ENCODE data around the gene COG5.

Gene COG5

DNA sequence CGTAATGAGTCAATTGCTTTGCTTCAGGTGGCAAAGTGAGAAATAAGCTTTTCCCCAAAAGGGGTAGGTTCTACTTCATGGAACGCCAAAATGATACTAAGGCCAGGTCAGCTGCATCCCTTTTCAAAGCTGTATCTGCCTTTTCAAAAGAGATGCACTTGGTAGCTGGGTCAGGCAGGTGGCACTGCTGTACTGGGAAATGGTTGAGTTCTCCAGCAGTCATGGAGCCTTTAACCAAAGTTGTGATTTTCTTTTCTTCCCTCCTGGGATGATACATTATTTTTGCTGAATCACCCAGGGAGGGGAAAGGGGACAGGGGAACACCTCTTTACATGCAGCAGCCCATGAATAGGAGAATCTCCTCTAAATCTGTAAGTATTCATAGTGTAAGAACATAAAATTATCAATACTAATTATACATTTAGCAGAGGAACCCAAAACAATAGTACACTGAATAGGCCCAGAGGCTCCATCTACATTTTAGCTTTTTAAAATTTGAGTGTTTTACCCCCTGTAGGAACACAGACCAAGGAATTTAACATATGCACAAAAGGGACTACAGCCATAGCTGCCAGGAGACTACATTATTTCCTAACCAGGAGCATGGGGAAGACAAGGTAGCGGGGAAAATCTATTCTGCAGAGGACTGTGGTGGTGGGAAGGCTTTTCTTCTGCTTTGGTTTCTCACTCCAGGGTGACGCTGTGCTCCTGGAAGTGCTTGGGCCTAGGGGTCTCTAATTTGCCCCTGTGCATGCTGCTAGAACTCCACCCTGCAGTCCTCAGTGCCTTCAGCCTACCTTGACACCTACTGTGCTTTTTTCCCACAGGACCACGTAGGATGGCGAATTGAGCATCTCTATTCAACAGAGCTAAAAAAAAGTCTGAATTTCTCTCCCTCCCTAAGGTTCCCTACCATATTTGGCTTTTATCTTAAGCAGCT lies 100.3 kb downstream of the COG5 start:
- DNase-seq (ENCODE audit: low read depth in 2 of 2, low spot score in 1 of 2) = no peak

DNA sequence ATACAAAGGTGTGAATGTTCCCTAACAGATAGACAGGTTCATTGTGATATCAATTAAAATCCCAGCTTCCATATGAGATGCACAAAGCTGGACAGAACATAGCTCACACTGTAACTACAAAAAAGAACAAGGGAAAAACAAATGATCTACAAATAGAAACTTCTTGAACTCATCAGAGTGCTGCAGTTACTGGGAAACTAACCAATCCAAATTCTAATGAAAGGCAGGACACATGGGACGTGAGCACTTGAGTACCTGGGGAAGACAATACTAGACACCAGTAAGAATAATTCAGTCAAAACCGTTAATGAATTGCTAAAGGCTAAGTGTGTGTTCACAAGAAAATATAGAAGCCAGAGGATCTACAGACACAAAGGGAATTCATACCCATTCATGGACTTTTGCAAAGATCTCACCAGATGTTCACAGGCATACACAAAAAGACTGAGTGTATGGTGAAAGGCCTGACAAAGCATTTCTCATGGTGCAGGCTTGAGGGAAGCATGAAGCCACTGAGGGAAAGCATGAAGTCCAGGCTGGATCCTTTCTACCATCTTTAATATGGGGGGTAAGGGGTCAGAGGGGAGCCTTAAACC lies 101.7 kb downstream of the COG5 start:
- no peak for DNase-seq (ENCODE audit: low read depth in 2 of 2, low spot score in 1 of 2)

DNA sequence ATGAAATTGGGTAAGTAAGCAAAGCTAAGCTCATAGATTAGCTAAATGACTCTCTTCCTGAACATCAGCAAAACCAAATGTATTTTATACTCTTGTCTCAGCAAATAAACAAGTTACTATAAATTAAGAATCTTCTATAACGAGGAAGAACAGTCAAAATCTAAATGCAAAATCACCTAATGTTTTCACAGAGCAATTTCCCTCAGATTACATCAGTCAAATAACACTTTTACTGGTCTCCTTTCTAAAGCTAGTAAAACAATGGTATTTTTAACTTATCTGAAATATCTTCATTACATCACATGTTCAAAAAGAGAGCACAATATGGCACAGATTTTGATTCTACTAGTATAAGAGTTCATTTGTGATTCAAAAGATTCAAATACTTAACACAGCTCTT lies 110.3 kb downstream of the COG5 start:
- no peak for DNase-seq (ENCODE audit: low read depth in 2 of 2, low spot score in 1 of 2)

DNA sequence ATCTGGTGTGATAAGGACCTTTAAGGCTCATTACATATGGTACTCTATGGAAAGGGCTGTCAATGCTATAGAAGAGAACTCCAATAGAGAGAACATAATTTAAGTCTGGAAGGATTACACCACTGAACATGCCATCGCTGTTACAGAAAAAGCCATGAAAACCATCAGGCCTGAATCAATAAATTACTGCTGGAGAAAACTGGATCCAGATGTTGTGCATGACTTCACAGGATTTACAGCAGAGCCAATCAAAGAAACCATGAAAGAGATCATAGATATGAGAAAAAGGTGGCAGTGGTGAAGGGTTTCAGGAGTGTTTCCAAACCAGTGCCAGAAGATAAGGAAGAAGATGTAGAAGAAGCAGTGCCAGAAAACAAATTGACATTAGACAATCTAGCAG lies 112.8 kb downstream of the COG5 start:
- DNase-seq (ENCODE audit: low read depth in 2 of 2, low spot score in 1 of 2) = no peak

DNA sequence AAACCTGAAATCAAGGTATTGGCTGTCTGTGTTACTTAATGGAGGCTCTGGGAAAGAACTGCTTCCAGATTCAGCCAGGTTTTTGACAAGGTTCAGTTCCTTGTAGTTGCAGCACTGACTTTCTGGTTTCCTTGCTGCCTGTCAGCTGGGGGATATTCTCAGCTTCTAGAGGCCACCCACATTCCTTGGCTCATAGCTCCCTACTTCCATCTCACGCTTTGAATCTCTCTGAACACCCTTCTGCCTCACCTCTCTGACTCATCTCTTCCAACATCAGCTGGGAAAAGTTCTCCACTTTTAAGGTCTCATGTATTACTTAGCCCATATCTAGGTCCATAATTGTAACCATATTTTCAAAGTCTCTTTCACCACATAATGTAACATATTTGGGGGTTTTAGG lies 116.7 kb downstream of the COG5 start:
- no peak for DNase-seq (ENCODE audit: low read depth in 2 of 2, low spot score in 1 of 2)

DNA sequence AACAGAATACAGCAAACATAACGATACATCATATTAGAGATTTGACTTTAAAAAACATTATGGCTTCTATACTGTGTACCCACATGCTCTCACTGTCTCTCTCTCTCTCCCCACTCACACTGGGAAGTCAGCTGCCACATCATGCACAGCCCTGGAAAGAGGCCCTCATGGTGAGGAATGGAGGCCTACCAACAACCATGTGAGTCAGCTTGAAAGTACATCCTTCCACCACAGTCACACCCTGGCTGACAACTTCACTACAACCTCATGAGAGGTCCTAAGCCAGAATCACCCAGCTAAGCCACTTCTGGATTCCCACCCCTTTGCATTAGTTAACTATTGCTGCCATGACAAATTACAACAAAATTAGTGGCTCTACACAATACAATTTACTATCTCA lies 117.2 kb downstream of the COG5 start:
- DNase-seq (ENCODE audit: low read depth in 2 of 2, low spot score in 1 of 2) = no peak

DNA sequence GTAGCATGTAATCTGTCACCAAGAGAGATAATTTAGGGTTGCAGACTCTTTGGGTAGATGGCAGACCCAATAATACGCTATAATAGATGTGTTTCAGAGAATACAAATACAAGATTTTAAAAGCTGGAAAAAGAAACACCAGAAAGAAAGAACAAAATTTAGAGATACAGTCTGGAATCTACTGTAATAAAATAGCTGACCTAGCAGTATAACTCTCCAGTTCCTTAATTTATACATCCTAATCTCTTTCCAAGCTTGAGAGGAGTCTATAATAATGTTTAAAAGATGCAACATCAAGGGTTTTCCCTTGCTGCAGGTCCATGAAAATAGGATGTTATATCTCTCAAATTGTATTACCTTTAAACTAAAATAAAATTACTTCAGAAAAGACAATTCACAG lies 121.0 kb downstream of the COG5 start:
- DNase-seq (ENCODE audit: low read depth in 2 of 2, low spot score in 1 of 2) = no peak

DNA sequence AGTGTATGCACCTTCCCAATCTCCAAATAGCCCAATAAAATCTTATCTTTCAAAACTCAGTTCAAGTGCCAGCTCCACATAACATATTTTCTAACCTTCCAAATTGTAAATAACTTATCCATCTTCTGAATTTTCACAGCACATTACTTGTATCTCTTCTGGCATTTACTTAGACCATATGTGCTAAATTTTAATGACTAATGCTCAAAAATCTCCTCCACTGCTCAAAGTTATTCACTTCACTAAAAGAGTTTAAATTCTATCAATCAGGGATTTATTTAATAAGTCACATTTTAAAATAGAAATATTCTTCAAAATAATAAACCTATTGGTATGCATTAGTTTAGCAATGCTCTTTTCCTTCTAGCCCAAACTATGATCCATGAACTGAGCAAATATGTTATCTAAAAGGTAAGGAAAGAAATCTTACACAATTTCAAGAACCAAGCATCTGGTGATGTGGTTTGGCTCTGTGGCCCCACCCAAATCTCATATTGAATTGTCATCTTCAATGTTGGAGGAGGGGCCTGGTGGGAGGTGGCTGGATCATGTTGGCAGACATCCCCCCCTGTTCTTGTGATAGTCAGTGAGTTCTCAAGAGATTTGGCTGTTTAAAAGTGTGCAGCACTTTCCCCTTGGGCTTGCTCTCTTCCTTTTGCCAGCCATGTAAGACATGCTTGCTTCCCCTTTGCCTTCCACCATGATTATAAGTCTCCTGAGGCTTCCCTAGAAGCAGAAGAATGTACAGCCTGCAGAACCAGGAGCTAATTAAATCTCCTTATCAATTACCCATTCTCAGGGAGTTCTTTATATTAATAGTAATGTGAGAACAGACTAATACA lies 121.9 kb downstream of the COG5 start:
- DNase-seq (ENCODE audit: low read depth in 2 of 2, low spot score in 1 of 2) = no peak

DNA sequence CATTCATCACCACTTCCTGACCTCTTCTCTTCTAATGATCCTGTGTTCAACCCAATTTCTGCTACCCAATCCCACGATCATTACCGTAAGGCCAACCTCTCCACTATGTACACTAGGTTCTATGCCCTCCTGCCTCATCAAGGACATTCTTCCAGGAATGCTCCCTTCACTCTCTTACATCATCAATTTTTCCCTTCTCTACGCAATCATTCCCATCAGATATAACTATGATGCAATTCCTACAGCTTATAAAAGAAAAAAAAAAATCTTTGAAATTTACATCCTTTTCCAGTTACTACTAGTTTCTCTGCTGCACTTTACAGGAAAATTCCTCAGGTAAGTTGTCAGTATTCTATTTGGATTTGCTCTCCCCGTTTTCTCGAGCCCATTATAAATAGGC lies 124.7 kb downstream of the COG5 start:
- no peak for DNase-seq (ENCODE audit: low read depth in 2 of 2, low spot score in 1 of 2)

DNA sequence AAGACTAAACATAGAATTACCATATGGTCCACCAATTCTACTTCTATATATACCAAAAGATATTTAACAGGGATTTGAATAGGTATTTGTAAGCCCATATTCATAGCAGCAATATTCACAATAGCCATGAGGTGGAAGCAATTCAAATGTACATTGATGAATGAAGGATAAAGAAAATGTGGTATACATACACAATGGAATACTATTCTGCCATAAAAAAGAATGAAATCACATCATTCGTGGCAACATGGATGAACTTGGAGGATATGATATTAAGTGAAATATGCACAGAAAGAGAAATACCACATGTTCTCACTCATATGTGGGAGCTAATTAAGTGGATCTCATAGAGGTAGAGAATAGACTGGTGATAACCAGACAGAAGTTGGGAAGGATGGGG lies 128.0 kb downstream of the COG5 start:
- DNase-seq (ENCODE audit: low read depth in 2 of 2, low spot score in 1 of 2) = no peak

DNA sequence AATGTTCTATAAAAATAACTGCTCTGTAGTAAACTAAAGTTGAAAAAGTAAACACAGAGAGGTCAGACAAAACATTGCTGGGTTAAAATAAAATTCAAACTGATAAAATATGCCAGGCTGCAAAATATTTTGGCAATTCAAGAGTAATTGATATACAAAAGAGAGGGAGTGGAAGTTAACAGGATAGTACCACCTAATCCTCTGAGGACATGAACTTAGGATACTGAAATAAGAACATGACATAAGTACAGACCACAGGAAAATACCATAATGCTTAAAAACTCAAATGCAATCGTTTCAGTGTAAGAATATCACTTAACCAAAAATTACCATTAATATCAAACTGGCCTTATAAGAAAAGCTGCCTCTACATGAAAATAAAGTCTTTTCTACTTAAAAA lies 131.5 kb downstream of the COG5 start:
- DNase-seq (ENCODE audit: low read depth in 2 of 2, low spot score in 1 of 2) = no peak

DNA sequence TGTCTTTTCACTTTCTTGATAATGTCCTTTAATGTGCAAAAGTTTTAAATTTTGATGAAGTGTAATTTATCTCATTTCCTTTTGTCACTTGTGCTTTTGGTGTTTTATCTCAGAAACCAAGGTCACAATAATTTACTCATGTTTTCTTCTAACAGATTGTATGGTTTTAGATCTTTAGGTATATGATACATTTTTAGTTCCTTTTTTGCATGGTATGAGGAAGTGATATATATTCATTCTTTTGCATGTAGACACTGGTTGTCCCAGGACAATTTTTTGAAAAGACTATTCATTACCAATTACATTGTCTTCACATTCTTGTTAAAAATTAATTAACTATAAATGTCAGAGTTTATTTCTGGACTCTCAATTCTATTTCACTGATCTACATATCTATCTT lies 133.7 kb downstream of the COG5 start:
- no peak for DNase-seq (ENCODE audit: low read depth in 2 of 2, low spot score in 1 of 2)

DNA sequence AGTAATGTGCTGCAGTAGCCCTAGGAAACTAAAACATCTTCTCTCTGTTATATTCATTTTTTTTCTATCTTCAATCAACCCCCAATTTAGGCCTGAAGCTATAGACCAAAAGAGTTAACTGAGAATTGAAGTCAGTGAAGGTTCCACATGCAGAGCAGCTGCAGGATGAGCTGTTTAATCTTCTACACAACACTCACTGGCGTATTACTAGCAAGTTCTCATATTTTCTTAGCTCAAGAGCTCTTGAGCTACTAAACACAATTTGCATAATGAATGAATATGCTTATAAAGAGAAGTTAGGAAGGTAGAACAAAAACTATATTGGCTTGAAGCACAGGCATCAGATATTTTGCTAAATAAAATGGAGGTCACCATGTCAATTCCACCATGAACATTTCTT lies 135.1 kb downstream of the COG5 start:
- DNase-seq (ENCODE audit: low read depth in 2 of 2, low spot score in 1 of 2) = no peak

DNA sequence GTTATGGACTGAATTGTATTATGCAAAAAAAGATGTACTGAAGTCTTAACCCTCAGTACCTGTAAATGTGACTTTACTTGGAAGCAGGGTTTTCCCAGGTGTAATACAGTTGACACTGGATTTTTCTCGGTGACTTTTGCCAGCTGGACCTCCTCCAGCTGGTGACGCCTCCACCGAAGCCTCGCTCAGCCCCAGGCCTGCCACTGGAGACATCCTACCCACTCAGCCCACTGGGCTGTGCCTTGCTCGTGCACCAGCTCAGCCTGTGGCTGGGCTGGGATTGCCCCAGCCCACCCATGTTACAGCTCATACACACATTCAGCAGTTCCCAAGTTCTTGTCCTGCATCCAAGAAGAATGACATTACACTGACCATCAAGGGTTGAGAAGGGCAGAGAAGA lies 136.3 kb downstream of the COG5 start:
- no peak for DNase-seq (ENCODE audit: low read depth in 2 of 2, low spot score in 1 of 2)

DNA sequence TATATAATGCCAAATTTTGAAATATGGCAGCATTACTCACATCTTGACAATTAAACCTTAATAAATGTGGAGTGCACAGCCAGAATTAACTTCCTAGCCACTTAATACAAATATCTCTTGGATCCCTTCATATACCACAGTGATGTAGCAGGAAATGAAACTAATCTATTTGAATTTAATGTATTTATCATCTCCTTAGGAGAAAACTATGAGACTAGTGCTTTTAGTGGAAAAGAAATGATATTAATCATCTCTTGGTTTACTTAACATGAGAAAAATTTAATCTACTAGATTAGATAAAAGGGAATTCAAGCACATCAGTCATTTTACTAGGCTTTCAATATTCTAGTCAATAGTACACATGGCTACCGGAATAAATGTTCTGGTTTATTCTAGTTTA lies 149.5 kb downstream of the COG5 start:
- no peak for DNase-seq (ENCODE audit: low read depth in 2 of 2, low spot score in 1 of 2)

DNA sequence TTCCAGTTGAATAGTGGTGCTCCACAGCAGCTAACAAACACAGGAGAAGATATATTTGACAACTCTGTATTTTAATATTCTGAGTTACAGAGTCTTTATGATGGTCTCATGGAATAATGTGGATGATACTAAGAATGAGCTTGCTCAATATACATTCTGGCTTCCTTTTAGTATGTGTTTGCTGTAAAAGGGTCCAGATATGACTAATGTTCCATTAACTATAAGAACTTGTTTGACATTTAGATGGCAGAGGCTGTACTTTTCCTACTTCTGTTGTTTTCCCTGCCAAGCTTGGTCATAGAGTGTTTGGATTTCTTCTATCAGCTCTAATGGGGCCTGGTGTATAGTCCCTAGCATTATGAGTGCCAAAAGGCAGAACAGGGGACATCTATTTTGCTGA lies 155.4 kb downstream of the COG5 start:
- DNase-seq (ENCODE audit: low read depth in 2 of 2, low spot score in 1 of 2) = no peak

DNA sequence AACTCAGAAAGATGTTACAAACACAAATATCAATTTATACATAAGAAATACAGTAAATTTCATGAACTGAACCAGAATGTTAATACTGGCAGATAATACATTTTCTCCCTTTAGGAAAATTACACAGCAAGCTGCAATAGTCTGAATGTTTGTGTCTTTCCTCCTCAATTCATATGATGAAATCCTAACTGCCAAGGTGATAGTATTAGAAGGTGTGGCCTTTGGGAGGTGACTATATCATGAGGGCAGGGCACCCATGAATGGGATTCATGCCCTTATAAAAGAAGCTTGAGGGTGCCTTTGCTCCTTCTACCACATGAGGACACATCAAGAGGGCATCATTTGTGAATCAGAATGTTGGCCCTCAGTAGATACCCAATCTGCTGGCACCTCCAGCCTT lies 158.2 kb downstream of the COG5 start:
- no peak for DNase-seq (ENCODE audit: low read depth in 2 of 2, low spot score in 1 of 2)

DNA sequence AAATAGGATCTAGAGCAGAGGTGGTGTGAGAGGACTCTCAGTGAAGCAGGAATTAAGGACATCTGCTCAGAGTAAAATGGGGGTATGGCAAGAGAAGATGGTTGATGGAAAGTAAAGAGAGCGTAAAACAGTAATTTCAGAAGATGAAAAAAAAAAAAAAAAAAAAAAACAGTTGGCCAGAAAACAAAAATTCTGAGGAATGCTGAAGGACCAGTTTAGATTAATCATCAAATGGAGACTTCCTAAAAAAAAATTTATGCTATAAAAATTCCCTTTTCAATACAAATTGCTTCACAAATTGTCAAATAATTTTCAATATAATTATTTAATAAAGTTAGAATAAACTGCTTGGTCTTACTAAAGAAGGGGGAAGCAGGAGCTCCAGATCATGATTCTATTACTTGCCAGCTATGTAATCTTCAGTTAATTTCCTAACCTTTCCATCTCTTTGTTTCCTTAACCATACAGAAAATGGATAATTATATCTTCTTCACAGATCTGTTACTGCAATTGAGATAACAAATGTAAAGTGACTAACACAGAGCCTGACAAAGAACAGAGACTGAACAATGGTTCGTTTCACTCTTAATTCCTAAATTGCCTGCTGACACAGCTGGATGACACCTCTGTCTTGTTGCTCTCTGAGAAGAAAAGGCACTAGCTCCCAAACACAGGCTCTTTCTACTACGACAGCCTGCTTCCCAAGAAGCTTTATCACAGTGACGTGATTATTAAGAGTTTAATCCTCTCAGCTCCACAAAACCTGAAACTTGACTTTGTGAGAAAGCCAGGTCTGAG lies 158.8 kb downstream of the COG5 start:
- DNase-seq (ENCODE audit: low read depth in 2 of 2, low spot score in 1 of 2) = no peak

DNA sequence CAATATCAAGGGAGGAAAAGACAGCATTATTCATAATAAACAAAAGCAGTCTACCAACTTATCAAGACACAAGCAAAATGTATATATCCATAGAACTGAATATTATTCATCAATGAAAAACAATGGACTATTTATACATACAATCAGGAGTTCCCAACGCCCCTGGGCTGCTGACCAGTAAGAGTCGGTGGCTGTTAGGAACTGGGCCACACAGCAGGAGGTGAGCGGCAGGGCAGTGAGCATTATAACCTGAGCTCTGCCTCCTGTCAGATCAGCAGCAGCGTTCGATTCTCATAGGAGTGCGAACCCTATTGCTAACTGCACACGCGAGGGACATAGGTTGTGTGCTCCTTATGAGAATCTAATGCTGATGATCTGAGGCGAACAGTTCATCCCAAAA lies 165.6 kb downstream of the COG5 start:
- no peak for DNase-seq (ENCODE audit: low read depth in 2 of 2, low spot score in 1 of 2)

DNA sequence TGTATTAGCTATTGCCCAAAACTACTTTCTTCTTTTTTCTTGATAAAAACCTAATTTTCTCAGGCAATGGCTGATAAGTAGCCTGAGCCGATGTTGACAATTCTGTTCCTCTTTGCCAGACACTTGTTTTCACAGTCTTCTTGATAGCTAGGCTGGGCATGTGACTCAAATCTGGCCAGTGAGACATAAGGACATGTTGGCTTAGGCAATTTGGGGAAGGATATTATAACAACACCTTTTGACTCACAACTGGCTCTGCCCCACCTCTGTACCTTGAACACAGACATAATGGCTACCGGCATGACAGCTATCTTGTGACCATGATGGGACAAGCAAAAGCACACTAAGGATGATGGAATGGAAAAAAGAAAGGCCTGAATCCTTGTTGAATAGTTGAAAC lies 166.7 kb downstream of the COG5 start:
- DNase-seq (ENCODE audit: low read depth in 2 of 2, low spot score in 1 of 2) = no peak

DNA sequence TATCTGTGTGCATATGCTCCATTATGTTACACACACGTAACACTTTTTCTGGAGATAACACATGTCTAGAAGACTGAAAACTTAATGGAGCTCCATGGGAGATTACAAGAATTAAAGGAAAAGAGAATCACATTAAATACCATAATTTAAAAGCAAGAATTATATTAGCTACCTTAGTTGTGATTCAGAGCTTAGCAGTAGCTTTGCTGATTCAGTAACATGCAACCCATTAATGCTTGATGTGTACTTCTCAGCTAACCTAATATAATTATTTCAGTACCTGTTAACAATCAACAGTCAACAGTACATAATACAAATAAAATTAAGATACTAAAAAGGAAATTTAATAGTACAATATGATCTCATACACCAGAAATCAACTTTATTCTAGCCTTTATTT lies 167.6 kb downstream of the COG5 start:
- DNase-seq (ENCODE audit: low read depth in 2 of 2, low spot score in 1 of 2) = no peak
